HG03575 (cell line): Measurements from ENCODE around the gene H1-8.

Experiments
- ATAC-seq: cut with Tn5 transposase; IDR thresholded peaks from one replicate; pipeline ENCODE4 v1.9.1; 2021; ENCODE audit not compliant: unreplicated experiment, insufficient number of reproducible peaks, low FRiP score; ENCODE audit errors: extremely low read depth

Gene H1-8

GRCh38 chr3:129552287-129553050, 9.5 kb downstream of the H1-8 start:
- no peak for ATAC-seq

GRCh38 chr3:129553171-129553570, 10.2 kb downstream of the H1-8 start:
- ATAC-seq = no peak

- ATAC-seq = no peak
These were observed 10.7 kb downstream of the H1-8 start for GRCh38 chr3:129553719-129554118.

- ATAC-seq = no peak
These were observed 11.6 kb downstream of the H1-8 start for GRCh38 chr3:129554356-129555152.

GRCh38 chr3:129555153-129555550, 12.2 kb downstream of the H1-8 start:
- ATAC-seq = no peak

GRCh38 chr3:129555616-129556357, 12.8 kb downstream of the H1-8 start:
- no peak for ATAC-seq

- ATAC-seq = no peak
These were observed 13.4 kb downstream of the H1-8 start for GRCh38 chr3:129556358-129556695.

- ATAC-seq = no peak
These were observed 14.0 kb downstream of the H1-8 start for GRCh38 chr3:129556890-129557547.

GRCh38 chr3:129557548-129557894, 14.5 kb downstream of the H1-8 start:
- no peak for ATAC-seq

GRCh38 chr3:129558081-129558771, 15.3 kb downstream of the H1-8 start:
- no peak for ATAC-seq

GRCh38 chr3:129558772-129559564, 16.0 kb downstream of the H1-8 start:
- no peak for ATAC-seq

GRCh38 chr3:129559565-129560079, 16.6 kb downstream of the H1-8 start:
- ATAC-seq = no peak

GRCh38 chr3:129560269-129560787, 17.4 kb downstream of the H1-8 start:
- ATAC-seq = no peak

GRCh38 chr3:129560911-129561594, 18.1 kb downstream of the H1-8 start:
- no peak for ATAC-seq

GRCh38 chr3:129561619-129562248, 18.8 kb downstream of the H1-8 start:
- ATAC-seq = no peak

GRCh38 chr3:129562803-129563202, 19.8 kb downstream of the H1-8 start:
- no peak for ATAC-seq

- no peak for ATAC-seq
These were observed 20.4 kb downstream of the H1-8 start for GRCh38 chr3:129563332-129563731.
